ENCODE data around the gene SSUH2. TPM values are rescaled to one million over a fixed set of nuclear protein-coding genes. Genes with fewer than 3 reads are reported as not detected.
A peak's percentile ranks its signal among the peaks of the same experiment; 100 is the strongest.

The SSUH2 gene
- total RNA-seq, 2 donors from 2014 or later = 1.6 to 4.5 TPM

- no peak for ATAC-seq
- DNase-seq = no peak
- intact Hi-C loops (cut with DNase I, micrococcal nuclease) = loop anchor here (2.0 to 10.0 kb wide), 2 partner anchors 179 to 181 kb away; no protein-coding TSS in a partner anchor
Observed at GRCh38 chr3:8623741-8624140, 20.9 kb downstream of the SSUH2 start.

GRCh38 chr3:8622873-8623691, 21.5 kb downstream of the SSUH2 start:
- intact Hi-C loops (cut with DNase I, micrococcal nuclease) = loop anchor here (2.0 to 10.0 kb wide), 2 partner anchors 178 to 180 kb away; no protein-coding TSS in a partner anchor
- peak; percentile 91 for ATAC-seq
- DNase-seq = peak; percentile 50 to 75

GRCh38 chr3:8621872-8622271, 22.7 kb downstream of the SSUH2 start:
- no peak for DNase-seq
- no peak for ATAC-seq
- intact Hi-C loops (cut with DNase I, micrococcal nuclease) = loop anchor here (2.0 to 10.0 kb wide), 2 partner anchors 177 to 179 kb away; no protein-coding TSS in a partner anchor

GRCh38 chr3:8621141-8621540, 23.5 kb downstream of the SSUH2 start:
- DNase-seq = no peak
- intact Hi-C loops (cut with DNase I, micrococcal nuclease) = loop anchor here in 1 of 2 donors (10.0 kb wide), 1 partner anchor 176 kb away; no protein-coding TSS in a partner anchor
- ATAC-seq = no peak

- DNase-seq (no peak), ATAC-seq (no peak)
- intact Hi-C loops (cut with DNase I, micrococcal nuclease) = no loop called here
Observed at GRCh38 chr3:8619548-8619947, 25.1 kb downstream of the SSUH2 start.

- DNase-seq (no peak), ATAC-seq (no peak)
- intact Hi-C loops (cut with DNase I, micrococcal nuclease) = no loop called here
Observed at GRCh38 chr3:8618950-8619349, 25.6 kb downstream of the SSUH2 start.

- DNase-seq (no peak), ATAC-seq (no peak)
- intact Hi-C loops (cut with DNase I, micrococcal nuclease) = no loop called here
Observed at GRCh38 chr3:8617921-8618320, 26.7 kb downstream of the SSUH2 start.

- DNase-seq = no peak
- intact Hi-C loops (cut with DNase I, micrococcal nuclease) = no loop called here
- ATAC-seq = no peak
Observed at GRCh38 chr3:8610951-8611350, 33.6 kb downstream of the SSUH2 start.

- ATAC-seq (no peak), DNase-seq (no peak)
- intact Hi-C loops (cut with DNase I, micrococcal nuclease) = no loop called here
Observed at GRCh38 chr3:8608791-8609467, 35.7 kb downstream of the SSUH2 start.

GRCh38 chr3:8608041-8608790, 36.4 kb downstream of the SSUH2 start:
- ATAC-seq (no peak), DNase-seq (no peak)
- intact Hi-C loops (cut with DNase I, micrococcal nuclease) = no loop called here

GRCh38 chr3:8607234-8608040, 37.2 kb downstream of the SSUH2 start:
- intact Hi-C loops (cut with DNase I, micrococcal nuclease) = no loop called here
- no peak for DNase-seq
- peak; percentile 71 for ATAC-seq

GRCh38 chr3:8606701-8607231, 37.8 kb downstream of the SSUH2 start:
- intact Hi-C loops (cut with DNase I, micrococcal nuclease) = no loop called here
- no peak for DNase-seq
- no peak for ATAC-seq

- no peak for DNase-seq
- intact Hi-C loops (cut with DNase I, micrococcal nuclease) = no loop called here
- ATAC-seq = no peak
Observed at GRCh38 chr3:8604988-8605387, 39.6 kb downstream of the SSUH2 start.

GRCh38 chr3:8604006-8604405, 40.6 kb downstream of the SSUH2 start:
- ATAC-seq = no peak
- intact Hi-C loops (cut with DNase I, micrococcal nuclease) = no loop called here
- no peak for DNase-seq

- ATAC-seq = no peak
Observed at GRCh38 chr3:8603115-8603710, 41.4 kb downstream of the SSUH2 start.

GRCh38 chr3:8600457-8600856, 44.1 kb downstream of the SSUH2 start:
- intact Hi-C loops (cut with DNase I, micrococcal nuclease) = no loop called here
- no peak for ATAC-seq
- DNase-seq = no peak

More at GRCh38 chr3:8603115-8603710, 41.4 kb downstream of the SSUH2 start:
- DNase-seq = no peak
- intact Hi-C loops (cut with DNase I, micrococcal nuclease) = no loop called here

- intact Hi-C loops (cut with DNase I, micrococcal nuclease) = no loop called here
- no peak for ATAC-seq
- DNase-seq = no peak
Observed at GRCh38 chr3:8599146-8599545, 45.5 kb downstream of the SSUH2 start.
